ENCODE data around the gene ABAT.
"Not testable (repeated sequence)": the region's sequence is repeated elsewhere in the genome, so short reads cannot be mapped to it uniquely, and the experiment has no call there.

ABAT gene

GRCh38 chr16:8751481-8752311, 77.3 kb downstream of the ABAT start:
- DNase-seq: no peak

DNA sequence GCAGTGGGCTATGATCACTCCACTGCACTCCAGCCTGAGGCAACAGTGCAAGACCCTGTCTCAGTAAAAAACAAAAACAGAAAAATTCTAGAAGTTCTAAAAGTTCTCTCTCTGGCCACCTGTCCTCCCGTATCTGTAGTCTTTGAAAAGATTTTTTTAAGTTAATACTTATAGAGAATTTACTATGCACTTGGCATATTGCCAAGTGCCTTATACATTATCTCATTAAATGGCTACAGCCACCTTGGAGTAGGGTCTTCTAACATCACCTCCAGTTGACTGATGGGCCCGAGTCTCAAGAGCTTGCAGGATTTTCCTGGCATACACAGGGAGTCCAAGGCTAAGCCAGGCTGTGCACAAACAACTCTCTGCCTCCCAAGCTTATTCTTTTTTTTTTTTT, 78.3 kb downstream of the ABAT start:
- DNase-seq: no peak

- DNase-seq: no peak
Observed at GRCh38 chr16:8753416-8754054, 79.1 kb downstream of the ABAT start.

DNA sequence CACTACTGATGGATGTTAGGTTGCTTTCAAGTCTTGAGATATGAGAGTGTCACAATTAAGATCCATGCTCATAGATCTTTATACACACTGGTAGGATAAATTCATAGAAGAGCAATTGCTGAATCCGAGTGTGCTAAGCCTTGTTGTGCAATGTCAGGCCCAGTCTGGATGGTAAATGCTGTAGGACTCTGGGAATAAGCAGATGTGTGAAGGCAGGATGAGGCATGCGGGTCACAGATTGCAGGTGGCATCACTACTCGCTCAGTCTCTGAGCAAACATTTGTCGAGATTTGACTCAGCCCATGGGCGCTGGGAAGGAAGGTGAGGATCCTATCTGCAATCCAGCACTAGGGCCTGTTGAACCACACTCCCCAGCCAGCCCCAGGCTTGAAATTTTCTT, 82.3 kb downstream of the ABAT start:
- DNase-seq: no peak

GRCh38 chr16:8758022-8758421, 83.6 kb downstream of the ABAT start:
- DNase-seq: no peak

DNA sequence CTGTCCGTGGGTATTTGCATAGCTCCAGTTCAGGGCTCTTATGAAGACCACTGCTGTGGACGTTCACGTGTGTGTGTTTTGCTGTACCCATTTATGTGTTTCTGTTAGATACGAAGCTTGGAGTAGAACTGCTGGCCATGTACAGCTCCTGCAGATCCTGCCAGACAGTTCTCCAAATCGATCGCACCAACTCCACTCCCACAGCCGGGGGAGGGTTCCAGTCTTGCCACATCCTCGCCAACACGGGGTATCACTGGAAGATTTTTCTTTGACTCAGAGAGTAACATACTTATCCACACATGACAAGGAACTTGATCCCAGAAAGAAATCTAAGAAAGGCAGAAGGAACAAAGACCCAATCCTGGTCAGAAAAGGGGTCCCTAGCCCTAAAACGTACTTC, 85.6 kb downstream of the ABAT start:
- no peak for DNase-seq

GRCh38 chr16:8761078-8761477, 86.7 kb downstream of the ABAT start:
- no peak for DNase-seq

GRCh38 chr16:8762254-8762653, 87.8 kb downstream of the ABAT start:
- no peak for DNase-seq

- no peak for DNase-seq
Observed at GRCh38 chr16:8763083-8763482, 88.7 kb downstream of the ABAT start.

DNA sequence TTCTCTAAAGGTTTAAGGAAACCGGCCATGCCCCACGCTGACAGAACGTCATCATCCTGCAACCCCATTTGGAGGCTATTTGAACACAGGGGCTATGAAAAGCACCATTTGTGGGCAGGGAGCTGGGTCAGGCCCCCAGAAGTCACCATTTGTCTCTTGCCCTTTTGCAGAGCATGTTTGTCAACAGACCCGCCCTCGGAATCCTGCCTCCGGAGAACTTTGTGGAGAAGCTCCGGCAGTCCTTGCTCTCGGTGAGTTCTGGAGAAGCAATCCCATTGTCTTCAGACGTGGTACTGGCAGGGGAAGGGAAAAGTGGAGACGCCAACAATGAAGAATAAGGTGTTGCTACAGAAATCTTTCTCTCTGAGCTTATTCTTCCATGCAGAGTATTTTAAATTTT, 89.5 kb downstream of the ABAT start:
- no peak for DNase-seq

DNA sequence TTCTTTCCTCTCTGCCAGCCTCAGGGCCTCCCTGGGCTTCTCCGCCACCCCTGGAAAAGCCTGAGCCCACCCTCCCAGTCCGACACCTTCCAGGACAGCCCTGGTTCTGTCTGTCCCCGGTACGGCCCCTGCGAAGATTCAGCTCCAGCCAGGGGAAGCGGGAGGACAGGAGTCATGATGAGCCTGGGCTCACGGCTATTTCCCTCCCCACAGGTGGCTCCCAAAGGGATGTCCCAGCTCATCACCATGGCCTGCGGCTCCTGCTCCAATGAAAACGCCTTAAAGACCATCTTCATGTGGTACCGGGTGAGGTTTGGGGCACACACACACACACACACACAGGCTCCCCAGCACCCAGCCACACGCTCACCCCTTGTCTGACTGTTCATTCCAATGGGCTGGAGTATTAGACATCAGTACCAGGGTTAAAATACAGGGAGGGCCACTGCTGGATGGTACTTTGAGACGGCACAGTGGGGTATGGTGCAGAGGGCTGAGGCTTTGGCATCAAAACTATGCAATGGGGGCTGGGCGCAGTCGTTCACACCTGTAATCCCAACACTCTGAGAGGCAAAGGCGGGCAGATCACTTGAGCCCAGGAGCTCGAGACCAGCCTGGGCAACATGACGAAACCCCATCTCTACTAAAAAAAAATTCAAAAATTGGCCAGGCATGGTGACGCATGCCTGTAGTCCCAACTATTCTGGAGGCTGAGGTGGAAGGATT, 90.3 kb downstream of the ABAT start:
- no peak for DNase-seq

- no peak for DNase-seq
Observed at GRCh38 chr16:8767176-8767575, 92.8 kb downstream of the ABAT start.

DNA sequence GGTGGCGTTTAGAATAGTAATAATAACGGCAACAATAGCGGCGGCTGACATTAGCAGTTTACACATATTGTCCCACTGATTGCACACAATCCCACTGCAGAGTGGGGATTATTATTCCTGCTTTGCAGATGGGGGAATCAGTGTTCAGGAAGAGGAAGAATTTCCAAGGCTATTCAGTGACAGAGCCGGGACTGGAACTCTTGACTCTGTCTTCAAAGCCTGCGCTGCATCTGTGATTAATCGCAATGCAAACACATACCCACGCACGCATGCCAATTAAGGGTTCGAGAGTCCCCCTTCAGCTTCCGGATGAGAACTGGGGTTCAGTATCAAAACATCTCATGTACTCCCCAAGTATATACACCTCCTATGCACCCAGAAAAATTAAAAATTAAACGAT, 93.9 kb downstream of the ABAT start:
- DNase-seq: no peak

GRCh38 chr16:8768692-8769091, 94.3 kb downstream of the ABAT start:
- DNase-seq: no peak

DNA sequence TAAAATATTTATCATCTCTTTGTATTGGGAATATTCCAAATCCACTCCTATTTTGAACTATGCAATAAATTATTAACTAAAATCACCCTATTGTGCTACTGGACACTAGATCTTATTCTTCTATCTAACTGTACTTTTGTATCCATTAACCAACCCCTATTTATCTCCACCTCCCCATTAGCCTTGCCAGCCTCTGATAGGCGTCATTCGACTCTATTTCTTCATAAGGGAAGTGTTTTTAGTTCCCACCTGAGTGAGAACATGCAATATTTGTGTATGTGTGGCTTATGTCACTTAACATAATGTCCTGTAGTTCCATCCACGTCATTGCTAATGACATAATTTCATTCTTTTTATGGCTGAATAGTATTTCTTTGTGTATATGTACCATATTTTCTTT, 99.1 kb downstream of the ABAT start:
- no peak for DNase-seq

DNA sequence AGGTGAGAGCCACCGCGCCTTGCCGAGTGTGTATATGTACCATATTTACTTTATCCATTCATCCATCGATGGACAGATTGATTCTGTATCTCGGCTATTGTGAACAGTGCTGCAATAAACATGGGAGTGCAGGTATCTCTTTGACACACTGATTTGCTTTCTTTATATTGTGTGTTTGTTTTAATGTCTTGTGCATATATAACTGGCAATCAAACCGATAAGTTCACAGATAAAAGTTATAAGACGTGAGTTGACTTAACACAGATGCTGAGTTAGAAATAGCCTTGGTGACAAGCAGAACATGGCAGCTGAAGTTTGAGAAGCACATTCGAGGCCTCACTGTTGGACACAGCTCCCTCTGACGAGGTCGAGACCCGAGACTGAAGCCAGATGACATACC, 99.8 kb downstream of the ABAT start:
- no peak for DNase-seq

GRCh38 chr16:8775359-8775758, 100.9 kb downstream of the ABAT start:
- DNase-seq: no peak

GRCh38 chr16:8776129-8776584, 101.7 kb downstream of the ABAT start:
- no peak for DNase-seq

DNA sequence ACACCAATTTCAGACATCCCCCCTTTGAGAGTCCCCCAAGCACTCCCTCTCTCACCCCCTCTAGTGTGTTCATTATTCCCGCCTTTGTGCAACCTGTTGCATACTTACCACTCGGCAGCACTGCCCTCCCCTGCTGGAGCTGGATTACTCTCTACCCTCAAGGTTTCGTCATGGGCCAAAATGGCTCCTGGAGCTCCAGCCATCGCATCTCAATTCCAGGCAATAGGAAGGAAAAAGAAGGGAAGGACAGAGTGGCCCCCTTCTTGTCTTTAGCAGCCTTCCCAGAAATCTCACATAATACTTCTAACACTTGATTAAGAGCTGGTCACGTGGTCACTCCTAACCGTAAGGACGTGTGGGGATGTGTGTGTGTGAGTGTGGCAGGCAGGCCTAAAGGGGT, 102.8 kb downstream of the ABAT start:
- DNase-seq: no peak

- DNase-seq: no peak
Observed at GRCh38 chr16:8781797-8782196, 107.4 kb downstream of the ABAT start.

- DNase-seq: no peak
Observed at GRCh38 chr16:8782673-8783072, 108.3 kb downstream of the ABAT start.

GRCh38 chr16:8785408-8785807, 111.0 kb downstream of the ABAT start:
- DNase-seq: no peak

DNA sequence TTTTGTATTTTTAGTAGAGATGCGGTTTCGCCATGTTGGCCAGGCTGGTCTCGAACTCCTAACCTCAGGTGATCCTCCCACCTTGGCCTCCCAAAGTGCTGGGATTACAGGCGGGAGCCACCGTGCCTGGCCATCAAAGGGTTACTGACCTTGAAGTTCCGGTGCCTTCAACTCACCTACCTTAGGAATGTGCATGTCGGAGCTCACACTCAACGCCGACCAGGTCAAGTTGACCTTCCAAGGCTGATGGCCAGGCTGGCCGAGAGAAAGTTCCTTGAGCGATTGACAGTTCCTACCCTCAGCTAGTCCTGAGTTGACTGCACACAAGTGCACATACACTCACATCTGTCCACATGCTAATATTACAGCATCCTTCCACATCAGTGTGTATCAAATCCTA, 111.9 kb downstream of the ABAT start:
- not testable (repeated sequence) for DNase-seq

DNA sequence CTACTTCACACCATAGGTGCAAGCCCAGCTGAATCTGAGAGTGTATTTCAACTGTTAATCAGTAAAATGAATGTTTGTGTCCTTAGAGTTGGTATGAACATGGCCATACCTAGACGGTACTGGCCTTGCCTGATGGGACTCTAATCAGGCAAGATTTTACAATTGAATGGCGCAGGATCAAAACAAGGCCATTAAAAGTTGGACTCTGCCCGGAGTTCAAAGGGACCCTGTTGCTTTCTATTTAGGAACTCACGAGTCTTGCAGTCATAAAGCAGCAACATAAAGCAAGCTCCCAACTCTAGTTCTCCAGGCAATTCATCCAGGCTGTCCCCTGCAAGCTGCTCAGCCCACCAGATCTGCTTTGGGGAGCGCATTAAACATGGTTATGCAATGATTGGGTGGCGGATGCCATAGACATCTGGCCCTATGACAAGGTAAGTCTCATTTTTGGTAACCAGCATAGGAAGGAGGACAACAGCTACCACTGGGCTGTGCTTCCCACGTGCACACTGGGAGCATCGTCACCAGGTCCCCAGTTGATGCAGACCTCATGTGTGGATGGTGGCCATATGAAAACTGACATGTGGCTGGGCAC, 114.3 kb downstream of the ABAT start:
- no peak for DNase-seq
